Lung microvascular endothelial cell (primary cell): ENCODE results near the gene PDZK1IP1. TPM values are rescaled to one million over a fixed set of nuclear protein-coding genes. Genes with fewer than 3 reads are reported as not detected.
A peak's percentile ranks its signal among the peaks of the same experiment; 100 is the strongest.

Source experiments
- DNase-seq, 2 donors: peaks; one replicate each; pipeline versions ENCODE4 v3.0.0 to v3.0.0-alpha.2; 2010; ENCODE audit warnings: low read depth in 2 of 2
- total RNA-seq: library from RNA; depleted of rRNA; stranded (reverse); fragments of >200 nt; gene quantifications from 2 replicates; pipeline ENCODE4 v1.2.1, GENCODE V29; 2014

The PDZK1IP1 gene, protein sequence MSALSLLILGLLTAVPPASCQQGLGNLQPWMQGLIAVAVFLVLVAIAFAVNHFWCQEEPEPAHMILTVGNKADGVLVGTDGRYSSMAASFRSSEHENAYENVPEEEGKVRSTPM
- not detected in 2 replicates for total RNA-seq

DNA sequence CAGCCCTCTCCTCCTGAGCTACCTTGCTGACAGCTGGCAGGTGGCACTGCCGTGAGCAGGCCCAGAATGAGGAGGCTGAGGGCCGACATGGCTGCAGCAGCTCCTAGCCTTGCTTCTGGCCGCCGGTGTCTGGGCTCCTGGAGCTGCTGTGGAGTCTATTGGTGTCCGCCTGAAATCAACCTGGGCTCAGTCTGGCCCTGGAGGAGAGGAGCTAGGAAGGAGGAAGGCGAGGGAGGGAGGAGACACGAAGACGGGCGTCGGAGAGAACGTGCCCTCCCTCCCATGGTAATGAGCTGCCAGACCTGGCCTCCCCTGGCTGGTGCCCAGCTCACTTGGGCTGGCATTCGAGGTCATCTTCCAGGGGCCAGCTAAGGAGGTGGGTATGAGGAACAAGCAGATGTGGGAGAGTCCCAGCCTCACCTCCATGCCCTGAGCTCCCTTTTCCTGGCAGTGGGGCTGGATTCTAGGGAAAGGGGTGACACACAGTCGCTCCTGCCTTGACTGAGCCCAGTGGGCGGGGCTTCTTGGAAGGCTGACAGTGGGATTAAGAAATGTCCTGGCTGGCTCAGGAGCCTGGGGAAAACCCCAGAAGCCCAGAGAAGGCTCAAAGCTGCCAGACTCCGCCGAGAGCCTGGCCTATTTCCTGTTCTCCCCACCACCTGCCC is at the start of gene PDZK1IP1:
PDZK1IP1 (minus strand) TSS at position 193 of the 665 bp plus-strand sequence; CDS start at position 89, 104 bp downstream.
- DNase-seq: peak in 1 of 2 donors; percentile 77

DNA sequence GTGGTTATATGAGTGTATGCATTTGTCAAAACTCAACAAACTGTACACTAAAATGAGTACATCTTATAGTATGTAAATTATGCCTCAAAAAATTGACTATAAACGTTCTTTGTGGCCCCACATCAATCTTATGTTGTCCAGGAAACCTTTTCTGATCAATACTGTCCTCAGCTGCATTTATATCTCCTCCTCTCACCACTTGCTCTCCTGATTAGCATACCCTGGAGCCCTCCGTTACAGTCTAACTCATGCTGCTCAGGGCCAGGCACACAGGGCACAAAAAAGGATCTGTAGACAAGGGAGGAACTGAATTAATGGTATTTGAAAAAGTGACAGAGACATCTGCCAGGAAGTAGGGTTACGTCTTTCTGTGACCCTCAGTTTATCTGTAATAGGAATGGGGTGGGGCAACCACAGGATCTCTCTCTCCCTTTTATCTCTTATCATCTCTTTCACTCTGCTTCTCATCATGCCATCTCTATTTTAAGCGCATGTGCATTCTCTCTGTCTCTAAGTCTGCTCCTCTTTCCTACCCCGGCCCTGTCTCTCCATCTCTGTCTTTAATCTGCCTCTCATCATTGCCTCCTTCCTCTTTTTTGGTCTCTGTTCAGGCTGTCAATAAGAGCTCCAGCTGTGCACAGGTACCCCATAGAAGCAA is 49.2 kb upstream of the PDZK1IP1 start:
- no peak for DNase-seq

DNA sequence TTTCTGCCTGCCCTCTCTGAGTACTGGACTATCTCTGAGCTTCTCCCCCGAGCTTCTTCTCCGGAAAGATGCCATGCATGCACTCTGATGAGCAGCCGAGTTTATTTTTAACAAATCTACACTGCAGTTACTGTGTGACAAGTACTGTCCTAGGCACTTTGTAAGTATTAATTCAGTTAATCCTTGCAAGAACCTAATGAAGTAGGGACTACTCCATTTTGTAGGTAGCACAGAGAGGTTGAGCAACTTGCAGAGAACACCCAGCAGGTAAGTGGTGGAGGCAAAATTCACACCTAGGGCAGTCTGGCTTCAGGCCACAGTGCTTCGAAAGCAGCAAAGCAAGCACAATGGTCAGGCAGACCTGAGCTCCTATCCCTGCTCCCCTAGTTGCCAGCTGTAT is 46.0 kb upstream of the PDZK1IP1 start:
- DNase-seq: no peak

DNA sequence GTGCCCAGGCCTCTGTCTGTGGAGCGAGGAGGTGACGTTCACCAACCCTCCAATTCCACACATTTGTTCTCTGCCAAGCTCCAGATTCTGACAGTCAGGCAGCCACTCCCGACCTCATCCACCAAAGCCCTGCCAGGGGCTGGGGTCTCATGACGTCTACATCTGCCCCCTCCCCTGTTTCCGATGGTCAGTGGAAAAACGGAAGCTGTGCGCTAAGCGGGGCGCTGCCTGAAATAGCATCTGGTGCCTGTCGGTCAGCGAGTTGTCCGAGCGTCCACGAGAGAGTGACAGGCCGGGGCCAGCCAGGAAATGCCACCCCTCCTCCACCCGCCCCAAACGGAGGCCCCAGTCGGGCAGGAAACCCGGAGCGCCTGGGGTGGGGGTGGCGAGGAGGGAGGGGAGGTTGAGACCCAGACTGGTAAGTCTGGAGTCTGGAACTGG is 45.4 kb upstream of the PDZK1IP1 start:
- peak; percentile 75 to 96 for DNase-seq

DNA sequence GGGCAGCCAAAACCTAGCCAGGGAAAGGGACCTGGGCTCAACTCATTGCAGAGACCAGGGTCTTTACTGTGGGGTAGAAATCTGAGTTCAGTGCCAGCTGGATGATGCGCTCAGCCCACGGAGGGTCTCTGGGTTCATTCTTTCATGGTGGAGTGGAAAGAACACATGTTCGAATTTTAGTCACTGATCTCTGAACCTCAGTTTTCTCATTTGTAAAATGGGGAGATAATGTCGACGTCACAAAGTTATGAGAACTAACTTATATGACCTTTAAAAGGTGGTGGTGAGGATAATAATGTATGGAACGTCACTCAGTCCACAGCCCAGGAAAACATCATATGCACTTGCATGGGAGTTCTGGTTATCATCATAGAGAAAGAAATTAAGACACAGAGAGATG is 43.4 kb upstream of the PDZK1IP1 start:
- no peak for DNase-seq

DNA sequence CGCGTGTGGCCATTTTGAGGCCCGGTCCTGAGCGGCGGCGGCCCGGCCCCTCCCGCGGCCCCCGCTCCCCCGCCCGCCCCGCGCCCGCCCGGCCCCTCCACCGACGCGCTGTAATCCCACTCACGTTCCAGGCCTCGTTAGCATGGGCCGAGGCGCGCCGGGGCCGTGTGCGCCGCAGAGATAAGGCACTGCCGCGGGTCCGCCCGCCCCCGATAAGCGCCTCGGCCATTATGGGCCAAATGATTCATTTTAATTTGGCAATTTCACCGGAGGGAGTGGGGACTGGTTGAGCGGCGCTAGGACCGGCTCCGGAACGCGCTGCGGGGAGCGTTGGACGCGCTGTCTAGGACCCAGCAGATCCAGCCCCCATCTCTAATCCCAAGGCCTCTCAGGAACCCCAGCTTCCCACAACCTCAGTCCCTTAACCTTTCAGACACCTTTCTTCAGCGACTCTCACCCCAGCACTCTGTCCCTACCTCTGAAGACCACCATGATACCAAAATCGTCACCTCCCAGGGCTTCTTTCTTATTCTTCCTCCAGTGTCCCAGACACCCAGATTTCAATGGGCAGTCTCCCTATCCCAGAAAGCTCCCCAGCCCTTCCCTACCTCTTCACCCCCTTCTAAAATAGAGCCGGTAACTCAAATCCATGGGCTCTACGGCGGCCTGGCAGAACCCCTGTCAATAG is 42.5 kb upstream of the PDZK1IP1 start, which contains the start of gene TAL1:
TAL1 (minus strand) TSS at position 39 of the 688 bp plus-strand sequence. CDS start 6,337 bp downstream, outside the sequence.
- peak; percentile 66 to 91 for DNase-seq

DNA sequence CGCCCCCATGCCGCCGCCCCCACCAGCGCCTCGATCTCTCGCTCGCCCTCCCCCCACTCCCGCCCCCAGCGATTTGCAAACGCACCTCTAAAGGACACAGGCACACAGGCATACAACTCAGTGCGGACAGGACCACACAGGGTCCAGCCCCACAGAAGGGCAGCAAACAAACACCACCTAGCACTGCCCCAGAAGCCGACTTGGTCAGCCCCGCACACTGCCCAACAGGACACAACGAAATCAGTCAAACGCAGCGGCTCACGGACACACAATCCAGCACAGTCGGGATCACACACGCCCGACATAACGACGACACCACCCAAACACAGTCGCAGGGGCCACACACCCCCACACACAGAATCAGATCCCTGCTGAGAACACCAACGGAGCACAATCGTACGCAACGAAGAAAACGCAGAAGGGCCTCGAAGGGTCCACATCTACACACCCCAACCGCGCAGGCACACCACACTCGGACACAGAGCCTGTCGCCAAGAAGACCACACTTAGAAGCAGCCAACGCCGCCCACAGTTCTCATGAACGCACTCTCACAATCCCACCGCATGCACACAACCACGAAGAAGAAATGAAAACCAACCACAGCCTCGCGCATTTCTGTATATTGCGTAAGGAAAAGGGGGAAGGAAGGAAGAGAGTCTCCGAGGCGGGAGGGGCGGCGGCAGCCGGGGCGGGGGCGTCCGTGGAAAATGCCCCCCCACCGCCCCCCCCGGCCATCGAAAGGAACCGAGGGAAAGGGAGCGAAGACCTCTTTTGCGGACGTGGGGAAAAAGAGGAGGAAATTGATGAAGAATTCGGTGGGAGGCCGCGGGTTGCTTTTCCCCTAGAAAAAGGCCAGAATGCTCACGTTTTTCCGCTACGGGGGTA is 41.7 kb upstream of the PDZK1IP1 start:
- DNase-seq: peak; percentile 79 to 86

DNA sequence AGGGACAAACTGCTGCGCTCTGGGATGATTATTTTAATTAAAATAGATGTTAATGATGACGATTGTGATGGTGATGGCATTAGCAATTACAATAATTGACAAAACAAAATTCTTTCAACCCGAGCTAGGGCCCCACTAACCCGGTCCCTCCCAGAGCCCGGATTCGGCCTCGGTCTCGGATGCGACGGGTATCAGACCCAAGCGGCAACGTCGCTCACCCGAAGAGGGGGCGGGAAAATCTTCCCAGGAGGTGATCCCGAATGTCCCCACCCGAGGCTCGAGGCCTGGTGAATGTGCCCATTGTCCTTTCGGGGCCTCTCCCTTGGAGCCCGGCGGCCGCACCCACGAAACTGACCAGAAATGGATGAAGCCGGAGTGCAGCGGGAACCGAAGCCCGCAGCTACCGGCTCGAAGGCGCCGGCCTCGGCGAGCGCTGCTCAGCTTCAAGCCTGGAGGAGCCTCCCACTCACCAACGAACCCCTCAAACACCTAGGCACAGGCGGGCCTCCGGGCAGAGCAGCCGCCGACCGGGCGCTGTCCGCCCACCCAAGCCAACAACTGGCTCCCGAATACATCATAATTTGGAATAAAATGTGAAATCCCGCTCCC is 41.0 kb upstream of the PDZK1IP1 start:
- no peak for DNase-seq

DNA sequence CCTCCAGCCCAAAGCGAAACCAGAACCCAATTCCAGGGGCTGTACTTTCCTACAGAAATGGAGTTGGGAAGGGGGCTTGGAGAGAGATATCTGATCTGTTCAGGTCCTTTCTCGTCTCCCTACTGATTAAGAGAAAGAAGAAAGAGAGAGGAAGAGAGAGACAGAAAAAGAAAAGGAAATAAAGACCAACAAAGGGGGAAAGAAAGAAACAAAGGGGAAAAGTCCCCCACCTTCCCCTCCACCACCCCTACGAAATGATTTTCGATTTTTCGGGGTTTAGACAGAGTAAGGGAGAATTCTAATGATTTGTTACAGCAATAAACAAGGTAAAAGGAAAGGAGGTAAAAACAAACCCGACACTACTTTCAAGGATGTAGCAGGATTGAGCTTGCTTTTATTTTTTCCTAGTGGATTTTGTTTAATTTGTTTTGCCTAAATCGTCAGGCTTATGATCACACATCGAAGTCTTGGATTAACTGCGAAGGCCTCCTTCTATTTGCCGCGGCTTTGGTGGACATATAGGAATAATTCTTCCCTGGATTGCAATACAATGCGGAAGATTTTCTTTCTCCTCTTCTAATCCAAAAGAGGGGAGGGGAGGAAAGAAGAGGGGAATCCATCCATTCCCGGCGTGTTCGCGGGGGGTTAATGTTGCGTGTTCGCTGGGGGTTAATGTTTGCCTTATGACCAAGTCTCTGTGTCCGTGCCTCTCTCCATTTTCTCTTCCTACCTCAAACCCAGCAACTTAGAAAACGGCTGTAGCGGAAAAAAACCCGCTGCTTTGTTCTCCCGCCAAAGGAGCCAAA is 40.3 kb upstream of the PDZK1IP1 start:
- peak; percentile 44 to 51 for DNase-seq

DNA sequence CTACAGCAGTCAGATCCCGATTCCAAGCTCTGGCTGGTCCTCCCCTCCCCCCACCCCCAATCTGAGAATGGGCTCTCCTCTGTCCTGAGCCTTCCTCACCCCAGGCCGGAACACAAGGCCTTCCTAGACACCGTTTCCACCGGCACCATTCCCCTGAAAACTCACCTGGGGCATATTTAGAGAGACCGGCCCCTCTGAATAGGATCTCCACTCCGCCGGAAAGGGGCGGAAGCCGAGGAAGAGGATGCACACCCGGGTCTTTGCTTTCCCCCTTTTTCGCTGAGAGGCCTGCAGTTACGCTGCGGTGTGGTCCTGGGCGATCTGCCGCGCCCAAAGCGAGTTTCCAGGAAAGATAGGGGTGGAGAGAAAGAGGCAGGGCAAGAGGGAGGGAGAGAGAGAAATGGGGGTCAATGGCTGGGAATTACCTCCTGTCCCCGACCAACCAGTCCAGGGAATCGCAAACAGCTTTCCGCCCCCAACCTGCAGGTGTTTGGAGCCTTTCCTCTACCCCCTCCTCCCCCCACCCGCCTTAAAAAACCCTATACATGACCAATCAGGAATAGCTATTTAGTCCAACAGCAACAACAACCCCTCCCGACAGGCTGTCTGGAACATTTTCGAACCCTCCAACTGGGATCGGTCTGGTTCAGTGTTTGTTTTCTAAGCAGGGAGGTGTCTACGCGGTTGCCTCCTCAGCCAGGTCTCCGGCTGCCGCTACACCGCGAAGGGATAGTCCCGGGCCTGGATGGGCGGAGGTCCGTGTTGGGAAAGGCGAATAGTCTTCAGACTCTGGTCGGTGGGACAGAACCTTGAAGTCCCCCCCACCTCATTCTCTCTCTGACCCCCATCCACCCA is 39.4 kb upstream of the PDZK1IP1 start:
- peak; percentile 56 to 83 for DNase-seq

DNA sequence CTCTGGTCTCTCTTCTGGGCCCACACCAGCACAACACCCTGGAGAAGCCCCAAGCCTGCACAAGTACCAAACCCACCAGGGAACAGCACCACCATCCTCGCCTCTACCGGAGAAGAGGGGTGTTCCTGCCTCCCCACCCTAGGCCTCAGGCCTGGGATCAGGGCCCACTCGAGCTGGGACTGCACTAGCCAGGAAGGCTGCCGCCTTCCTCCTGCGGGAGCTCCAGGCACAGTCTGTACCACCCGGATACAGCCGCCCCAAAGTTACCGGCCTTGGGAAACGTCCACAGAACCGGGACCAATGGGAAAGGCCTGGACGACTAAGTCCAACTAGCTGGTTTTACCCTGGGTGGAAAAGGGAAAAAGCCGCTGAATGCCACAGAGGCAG is 38.8 kb upstream of the PDZK1IP1 start:
- DNase-seq: peak; percentile 53 to 58

DNA sequence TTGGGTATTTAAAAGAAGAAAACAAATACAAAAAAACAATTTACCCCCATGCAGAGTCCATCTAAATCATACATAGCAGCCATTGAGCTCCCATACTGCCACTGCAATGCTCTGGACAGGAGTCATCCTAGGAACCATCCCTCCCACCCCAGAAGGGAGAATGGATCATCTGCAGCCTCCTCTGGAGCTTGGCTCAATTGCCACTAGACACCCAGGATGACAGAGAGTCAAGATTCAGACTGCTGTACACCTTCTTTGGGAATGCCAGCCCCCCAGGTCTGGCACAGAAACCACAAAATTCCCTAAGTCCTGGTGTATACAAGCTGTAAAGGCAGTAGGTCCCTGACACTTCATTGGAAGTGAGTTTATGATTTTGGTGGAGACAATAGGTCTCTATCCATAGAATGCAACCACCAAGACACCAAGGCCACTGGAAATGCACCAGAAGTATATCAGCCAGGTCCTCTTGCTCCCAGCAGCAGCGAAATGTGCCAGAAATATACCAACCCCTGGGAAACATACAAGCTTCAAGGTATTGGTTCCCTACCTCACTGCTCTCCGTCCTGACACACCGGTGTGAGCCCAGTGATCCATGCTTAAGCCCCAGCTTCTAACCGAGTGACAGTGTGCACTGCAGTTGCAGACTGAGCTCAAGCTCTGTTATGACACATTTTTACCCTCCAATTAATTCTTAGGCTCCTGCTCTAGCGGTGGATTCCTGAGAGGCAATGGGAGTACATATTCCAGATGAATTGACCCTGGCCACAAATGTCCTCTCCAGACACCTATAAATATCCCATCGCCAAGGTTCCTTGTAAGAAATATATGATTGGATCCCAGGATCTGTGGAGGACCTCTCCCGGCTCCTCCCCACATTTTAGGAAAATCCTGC is 37.8 kb upstream of the PDZK1IP1 start:
- DNase-seq: peak; percentile 35 to 42

DNA sequence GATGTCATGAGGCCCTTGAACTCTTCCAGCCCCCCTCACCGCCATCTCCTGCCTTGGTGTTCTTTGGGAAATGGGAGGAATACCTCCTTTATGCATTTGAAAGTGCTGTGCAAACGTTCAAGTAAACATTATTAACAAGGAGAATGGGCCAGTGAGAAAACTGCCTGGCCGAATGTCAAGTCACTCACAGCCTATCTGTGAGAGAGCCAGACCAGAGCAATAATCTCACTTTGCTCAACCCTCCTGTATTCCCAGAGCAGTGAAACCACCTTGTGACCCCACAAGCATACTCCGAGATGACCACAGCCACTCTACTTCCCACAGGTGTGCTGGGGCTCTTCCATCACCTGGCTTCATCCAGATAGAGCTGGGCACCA is 37.0 kb upstream of the PDZK1IP1 start:
- no peak for DNase-seq

DNA sequence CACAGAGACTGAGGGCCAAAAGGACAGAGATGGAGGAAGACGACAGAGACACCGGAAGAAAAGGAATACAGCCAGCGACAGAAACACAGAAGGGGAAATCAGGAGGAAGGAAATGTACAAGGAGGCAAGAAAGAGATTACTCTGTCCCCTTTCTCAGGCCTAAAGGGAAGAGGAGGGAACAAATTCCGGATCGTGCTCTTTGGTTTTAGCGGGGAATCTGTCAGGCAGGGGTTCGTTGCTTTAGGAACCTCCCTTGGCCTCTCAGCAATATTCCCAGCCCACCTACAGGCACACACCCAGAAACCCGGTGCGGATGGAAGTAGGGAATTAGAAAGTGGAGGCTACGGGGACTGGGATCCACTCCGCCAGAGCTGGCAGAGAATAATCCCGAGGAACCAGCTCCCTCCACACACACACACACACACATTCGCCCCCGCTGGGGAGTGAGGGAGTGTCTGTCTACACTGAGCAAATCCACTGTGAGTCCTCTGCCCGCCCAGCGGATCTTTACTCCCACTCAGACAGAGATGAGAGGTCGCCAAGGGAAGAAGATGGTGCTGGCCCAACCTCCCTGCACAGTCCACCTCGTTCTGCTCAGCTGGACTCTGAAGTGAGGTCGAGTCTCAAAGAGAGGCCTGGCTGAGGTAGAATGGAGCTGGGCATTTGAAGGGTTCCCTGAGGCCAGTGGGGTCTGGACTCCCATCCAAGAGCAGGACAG is 36.4 kb upstream of the PDZK1IP1 start:
- peak; percentile 50 for DNase-seq

DNA sequence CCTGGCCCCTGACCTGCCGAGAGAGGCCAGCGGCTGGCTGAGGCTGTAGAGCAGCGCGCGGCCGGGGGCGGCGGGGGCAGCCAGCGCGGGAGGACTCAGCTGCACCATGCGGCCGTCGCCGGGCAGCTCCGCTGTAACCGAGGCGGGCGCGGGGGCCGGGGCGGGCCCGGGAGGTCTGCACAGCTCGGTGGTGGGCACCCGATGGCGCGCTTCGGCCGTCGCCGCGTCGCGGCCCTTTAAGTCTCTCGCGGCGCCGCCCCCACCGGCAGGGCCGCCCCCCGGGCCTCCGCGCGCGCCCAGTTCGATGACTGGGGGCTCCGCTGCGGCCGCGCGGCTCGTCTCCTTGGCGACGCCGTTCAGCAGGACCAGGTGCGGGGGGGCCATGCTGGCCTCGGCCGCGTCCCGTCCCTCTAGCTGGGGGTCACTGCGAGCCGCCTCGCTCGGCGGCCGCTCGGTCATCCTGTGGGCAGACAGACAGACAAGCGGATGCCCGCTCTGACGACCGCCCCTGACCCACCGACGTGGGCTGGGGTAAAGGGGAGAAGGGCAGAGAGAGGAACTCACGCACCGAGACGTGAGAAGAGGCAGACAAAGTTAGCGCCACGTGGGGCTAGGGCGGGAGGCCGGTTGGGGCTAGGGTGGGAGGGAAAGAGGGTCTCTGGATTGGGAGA is 35.7 kb upstream of the PDZK1IP1 start:
- DNase-seq: peak; percentile 47 to 50

DNA sequence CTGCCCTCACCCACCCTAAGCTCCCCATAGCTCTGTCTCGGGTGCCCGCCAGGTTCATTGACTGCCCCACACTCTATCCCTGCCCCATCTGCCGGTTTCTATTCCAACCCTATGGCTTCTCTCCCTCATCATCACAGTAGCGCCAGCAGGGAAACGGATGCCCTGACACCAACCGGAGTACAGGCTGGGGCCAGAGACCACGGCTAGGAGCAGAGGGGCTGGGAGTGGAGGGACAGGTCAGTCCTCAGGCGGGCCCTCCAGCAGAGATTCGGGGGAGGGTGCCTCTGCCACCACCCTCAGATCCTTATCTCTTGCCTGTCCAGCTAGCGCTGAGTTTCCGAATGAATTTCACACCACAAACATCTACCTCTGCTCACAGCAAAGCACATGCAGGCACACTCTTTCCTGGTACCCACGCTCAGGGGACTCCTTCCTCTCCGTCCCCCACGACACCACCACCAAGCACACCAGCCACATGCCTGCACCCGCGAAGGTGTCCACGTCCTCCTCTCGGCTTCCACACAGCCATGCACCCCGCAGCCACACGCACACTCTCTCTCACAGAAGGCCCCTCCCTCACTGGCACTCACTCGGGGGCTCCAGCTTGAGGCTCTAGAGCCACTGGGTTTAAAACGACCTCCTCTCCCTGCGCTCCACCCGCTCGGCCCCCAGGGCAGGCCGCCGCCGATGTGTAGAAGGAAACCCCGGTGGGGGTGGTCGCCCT is 35.0 kb upstream of the PDZK1IP1 start:
- DNase-seq: no peak
